ENCODE data around the gene HBP1. TPM values are rescaled to one million over a fixed set of nuclear protein-coding genes. Genes with fewer than 3 reads are reported as not detected.

Gene HBP1
- total and polyA plus RNA-seq, 2 of the 8 experiments (the other 6 are each of a cell fraction or from before 2014, with no cell fraction given): 28.9 to 29.2 TPM

DNA sequence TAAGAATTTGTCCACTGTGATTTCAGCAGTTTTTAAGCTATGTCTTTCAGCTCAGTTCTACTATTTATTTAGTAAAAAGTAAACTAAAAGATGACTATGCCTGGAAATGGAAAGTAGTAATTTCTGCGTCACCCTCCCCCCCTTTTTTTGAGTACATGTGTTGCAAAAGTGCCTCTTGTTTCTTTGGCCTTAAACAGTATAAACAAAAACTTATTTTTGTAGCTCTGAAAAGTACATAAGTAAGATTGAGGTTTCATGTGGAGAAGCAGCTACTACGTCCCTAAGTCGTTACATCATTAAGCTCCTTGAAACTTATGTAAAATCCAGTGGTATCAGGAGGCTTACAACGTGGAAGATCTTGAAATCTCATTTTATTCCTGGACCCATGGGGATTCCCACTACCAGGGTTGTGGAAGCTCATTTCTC lies 46.3 kb upstream of the HBP1 start:
- H3K14ac ChIP-seq (ENCODE audit: insufficient read length): no peak overlapping the region
- peaks cover 0 to 4% (median 0%) of the 10 kb centered on the region in 4 experiments; a peak in 2 of 7 replicates for H3K4me1 ChIP-seq (replicated peaks in 1 of 4; ENCODE audit: control insufficient read depth in 3 of 4, insufficient read depth in 4 of 4, low read length in 3 of 4)
- no peak overlapping the region for H4K8ac ChIP-seq (ENCODE audit: extremely low read depth, insufficient read depth, low read length)
- no peak for FAIRE-seq
- H3K56ac ChIP-seq (replicated peaks; ENCODE audit: insufficient read length, low read depth, low read length): no peak overlapping the region
- no peak overlapping the region for H3K4me3 ChIP-seq (ENCODE audit: extremely low read depth in 1 of 4, insufficient read depth in 2 of 4, low read depth in 3 of 4, low read length in 4 of 4)
- H3K9ac ChIP-seq (replicated peaks in 1 of 4; ENCODE audit: extremely low read depth in 1 of 4, low read depth in 3 of 4, low read length in 3 of 4): no peak overlapping the region
- no peak overlapping the region for H2BK20ac ChIP-seq (ENCODE audit: low read length)
- DNase-seq (ENCODE audit: low read depth in 1 of 2, low spot score in 2 of 2): no peak
- no peaks in the 10 kb centered on the region for H3K27me3 ChIP-seq (replicated peaks in 1 of 4; ENCODE audit: control insufficient read depth in 3 of 4, extremely low read depth in 1 of 4, insufficient read depth in 3 of 4, low read length in 3 of 4)
- H2AK5ac ChIP-seq (ENCODE audit: low read depth, low read length): no peak overlapping the region
- WGBS, 2 experiments (ENCODE audit: extremely low coverage in 1 of 2, insufficient coverage in 1 of 2, insufficient read length in 1 of 2, insufficient replicate concordance in 2 of 2, low coverage in 1 of 2, low lambda C conversion rate in 2 of 2, missing lambda C conversion rate in 1 of 2): 50% methylated on average over 4 of the region's 4 CpGs; no CpG with 5 or more reads in 1 of the 2 experiments
- H3K27ac ChIP-seq (ENCODE audit: low read depth, low read length): no peak overlapping the region
- no peak overlapping the region for H2BK5ac ChIP-seq (ENCODE audit: low read depth, low read length)
- no peak overlapping the region for H3K4ac ChIP-seq (replicated peaks; ENCODE audit: insufficient read length, low read depth, low read length)
- H3K18ac ChIP-seq (ENCODE audit: extremely low read depth, low read length): no peak overlapping the region
- H4K91ac ChIP-seq (replicated peaks; ENCODE audit: insufficient read length, low read length): no peak overlapping the region
- no peaks in the 10 kb centered on the region for H3K9me3 ChIP-seq (ENCODE audit: insufficient read depth in 2 of 2, low read depth in 1 of 2, low read length in 1 of 2)
- H3K23ac ChIP-seq (ENCODE audit: insufficient read length): no peak overlapping the region
- POLR2A ChIA-PET (ENCODE audit: partially characterized antibody): no interaction called here
- no peak overlapping the region for H2AFZ ChIP-seq (ENCODE audit: low read length)
- CTCF ChIA-PET (ENCODE audit: partially characterized antibody): interaction anchor here (2.9 kb wide), 1 partner anchor 27 kb away, joined by 14 read pairs; no protein-coding TSS in a partner anchor
- no peaks in the 10 kb centered on the region for H3K36me3 ChIP-seq (ENCODE audit: control insufficient read depth in 2 of 4, insufficient read depth in 4 of 4, low read length in 3 of 4)
- H3K4me2 ChIP-seq (ENCODE audit: insufficient read depth in 1 of 2, low read depth in 2 of 2, low read length in 2 of 2): no peak overlapping the region
- H3K79me2 ChIP-seq (ENCODE audit: control insufficient read depth in 1 of 2, insufficient read depth in 2 of 2, low read length in 2 of 2): peaks cover 0 to 4% of the 10 kb centered on the region in 2 experiments; a peak in 1 of 4 replicates
- TF ChIP-seq, protein P1, sequence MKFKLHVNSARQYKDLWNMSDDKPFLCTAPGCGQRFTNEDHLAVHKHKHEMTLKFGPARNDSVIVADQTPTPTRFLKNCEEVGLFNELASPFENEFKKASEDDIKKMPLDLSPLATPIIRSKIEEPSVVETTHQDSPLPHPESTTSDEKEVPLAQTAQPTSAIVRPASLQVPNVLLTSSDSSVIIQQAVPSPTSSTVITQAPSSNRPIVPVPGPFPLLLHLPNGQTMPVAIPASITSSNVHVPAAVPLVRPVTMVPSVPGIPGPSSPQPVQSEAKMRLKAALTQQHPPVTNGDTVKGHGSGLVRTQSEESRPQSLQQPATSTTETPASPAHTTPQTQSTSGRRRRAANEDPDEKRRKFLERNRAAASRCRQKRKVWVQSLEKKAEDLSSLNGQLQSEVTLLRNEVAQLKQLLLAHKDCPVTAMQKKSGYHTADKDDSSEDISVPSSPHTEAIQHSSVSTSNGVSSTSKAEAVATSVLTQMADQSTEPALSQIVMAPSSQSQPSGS (IDR thresholded peaks at IDR 0.05; ENCODE audit: low read length): no peak
- H4K5ac ChIP-seq (ENCODE audit: insufficient read length, low read depth, low read length): no peak overlapping the region
- no peaks in the 10 kb centered on the region for H4K20me1 ChIP-seq (replicated peaks in 1 of 2; ENCODE audit: control insufficient read depth in 1 of 2, insufficient read depth in 2 of 2, low read length in 2 of 2)
- H2BK120ac ChIP-seq (replicated peaks; ENCODE audit: low read depth, low read length): no peak overlapping the region
- H3K23me2 ChIP-seq (ENCODE audit: low read depth, low read length): no peaks in the 10 kb centered on the region
- H2BK12ac ChIP-seq (ENCODE audit: low read depth, low read length): no peak overlapping the region
- no peak overlapping the region for H2BK15ac ChIP-seq (ENCODE audit: low read length)
- no peaks in the 10 kb centered on the region for H3K79me1 ChIP-seq (ENCODE audit: low read depth, low read length)

Data from H1 (cell line).